Neuronal stem cell (in vitro differentiated cells): ENCODE results near the gene RCC2.
A peak's percentile ranks its signal among the peaks of the same experiment; 100 is the strongest.

Source experiments
- DNase-seq: peaks from one replicate; pipeline ENCODE4 v3.0.0-alpha.2; 2013; ENCODE audit warnings: low spot score
- H2AFZ ChIP-seq: one replicate; pipeline ENCODE4 v1.6.1; 2013; ENCODE audit warnings: mild to moderate bottlenecking, low read length, inconsistent platforms
- H2AK5ac ChIP-seq: 2 replicates; pipeline ENCODE4 v1.6.1; 2013; ENCODE audit warnings: low read depth, mild to moderate bottlenecking, inconsistent platforms, low read length, moderate library complexity, mixed read lengths
- H2BK120ac ChIP-seq: 2 replicates; pipeline ENCODE4 v1.6.1; 2013; ENCODE audit warnings: low read depth, mild to moderate bottlenecking, inconsistent platforms, low read length, moderate library complexity, mixed read lengths
- H2BK12ac ChIP-seq: one replicate; pipeline ENCODE4 v1.6.1; 2013; ENCODE audit warnings: low read length, inconsistent platforms
- H2BK15ac ChIP-seq: 2 replicates; pipeline ENCODE4 v1.6.1; 2013; ENCODE audit warnings: mild to moderate bottlenecking, low read length, inconsistent platforms, mixed read lengths
- H2BK5ac ChIP-seq: one replicate; pipeline ENCODE4 v1.6.1; 2013; ENCODE audit warnings: inconsistent platforms, mild to moderate bottlenecking, low read length, moderate library complexity
- H3K14ac ChIP-seq: one replicate; pipeline ENCODE4 v1.6.1; 2013; ENCODE audit warnings: low read length, inconsistent platforms
- H3K18ac ChIP-seq: 2 replicates; pipeline ENCODE4 v1.6.1; 2013; ENCODE audit warnings: low read length, inconsistent platforms
- H3K23ac ChIP-seq: 2 replicates; pipeline ENCODE4 v1.6.1; 2013; ENCODE audit warnings: low read depth, mild to moderate bottlenecking, mixed read lengths, low read length, inconsistent platforms; ENCODE audit not compliant: poor library complexity
- H3K27ac ChIP-seq: replicated peaks from 3 replicates; pipeline ENCODE4 v1.5.1; 2013; ENCODE audit warnings: low read length, inconsistent platforms
- H3K27me3 ChIP-seq, 3 experiments: 2 replicates each; pipeline ENCODE4 v1.6.1; 2013; ENCODE audit warnings: low read length in 3 of 3, mild to moderate bottlenecking in 2 of 3, inconsistent platforms in 1 of 3, low read depth in 1 of 3, mixed read lengths in 1 of 3, moderate library complexity in 1 of 3; ENCODE audit not compliant: control insufficient read depth in 3 of 3, insufficient read depth in 3 of 3
- H3K36me3 ChIP-seq, 2 donors: replicated peaks in 1 of 2; 2 replicates each; pipeline ENCODE4 v1.6.1; 2013; ENCODE audit warnings: low read length in 2 of 2; ENCODE audit not compliant: control insufficient read depth in 2 of 2, insufficient read depth in 2 of 2
- H3K4ac ChIP-seq: 2 replicates; pipeline ENCODE4 v1.6.1; 2013; ENCODE audit warnings: inconsistent platforms, mild to moderate bottlenecking, low read length, moderate library complexity
- H3K4me1 ChIP-seq, 2 donors: 1 replicate in 1 of 2; 2 replicates in 1 of 2; pipeline ENCODE4 v1.6.1; 2013; ENCODE audit warnings: low read length in 2 of 2, low read depth in 1 of 2; ENCODE audit not compliant: control insufficient read depth in 2 of 2, insufficient read depth in 1 of 2
- H3K4me2 ChIP-seq: one replicate; pipeline ENCODE4 v1.6.1; 2013; ENCODE audit warnings: mild to moderate bottlenecking, low read length, inconsistent platforms; ENCODE audit not compliant: insufficient read depth, poor library complexity, severe bottlenecking
- H3K4me3 ChIP-seq, 2 donors: 2 replicates each; pipeline ENCODE4 v1.5.1; 2013; ENCODE audit warnings: low read length in 2 of 2, mild to moderate bottlenecking in 2 of 2, inconsistent platforms in 1 of 2, moderate library complexity in 1 of 2
- H3K79me1 ChIP-seq: one replicate; pipeline ENCODE4 v1.6.1; 2013; ENCODE audit warnings: low read depth, mild to moderate bottlenecking, inconsistent platforms, low read length, moderate library complexity
- H3K9ac ChIP-seq: one replicate; pipeline ENCODE4 v1.6.1; 2013; ENCODE audit warnings: mild to moderate bottlenecking, low read depth, low read length, inconsistent platforms; ENCODE audit not compliant: poor library complexity
- H3K9me3 ChIP-seq, 2 donors: replicated peaks in 1 of 2; 2 replicates each; pipeline versions ENCODE3 to v1.6.1; 2013; ENCODE audit warnings: low read length in 2 of 2, mild to moderate bottlenecking in 2 of 2, inconsistent platforms in 1 of 2, low read depth in 1 of 2, mixed read lengths in 1 of 2, moderate library complexity in 1 of 2; ENCODE audit not compliant: control insufficient read depth in 2 of 2, insufficient read depth in 1 of 2
- H4K8ac ChIP-seq: one replicate; pipeline ENCODE4 v1.6.1; 2013; ENCODE audit warnings: low read depth, mild to moderate bottlenecking, inconsistent platforms, low read length, moderate library complexity
- H4K91ac ChIP-seq: one replicate; pipeline ENCODE4 v1.6.1; 2013; ENCODE audit warnings: low read length, low read depth, mild to moderate bottlenecking, inconsistent platforms; ENCODE audit not compliant: poor library complexity
- WGBS, 2 donors: extraction: QIAGEN DNeasy Blood & Tissue Kit; methylation state at CpG; one replicate each; pipeline ENCODE4 v1.1.7; 2013; ENCODE audit warnings: missing lambda C conversion rate in 2 of 2, mixed read lengths in 1 of 2; ENCODE audit not compliant: insufficient read length in 2 of 2, insufficient replicate concordance in 1 of 2; ENCODE audit errors: extremely low coverage in 2 of 2; 5-methylcytosine and 5-hydroxymethylcytosine counted together

The RCC2 gene

DNA sequence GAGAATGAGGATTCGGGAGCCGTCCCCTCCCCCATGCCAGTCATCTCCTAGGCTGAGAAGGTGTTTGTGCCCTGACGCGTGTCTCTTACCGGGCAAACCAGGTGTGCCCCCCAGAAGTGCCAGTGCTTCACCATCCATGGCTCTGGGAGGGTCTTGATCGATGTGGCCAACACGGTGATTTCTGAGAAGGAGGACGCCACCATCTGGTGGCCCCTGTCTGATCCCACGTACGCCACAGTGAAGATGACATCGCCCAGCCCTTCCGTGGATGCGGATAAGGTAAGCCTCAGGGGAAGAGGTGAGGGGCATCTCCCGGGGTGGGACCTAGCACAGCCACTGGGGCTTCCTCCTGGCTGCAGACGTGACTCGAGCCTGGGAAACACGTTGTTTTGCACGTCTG, 66.5 kb downstream of the RCC2 start:
- WGBS, 2 donors = no CpG with 5 or more reads among the region's 18 CpGs
- no peaks in the 10 kb centered on the region for H3K4me1 ChIP-seq
- no peak overlapping the region for H3K4ac ChIP-seq
- H4K8ac ChIP-seq = no peak overlapping the region
- H3K79me1 ChIP-seq = no peaks in the 10 kb centered on the region
- peaks cover 0 to 51% (median 0%) of the 10 kb centered on the region in 3 experiments for H3K27me3 ChIP-seq
- no peak for DNase-seq
- peak overlapping the region; percentile 34 for H3K23ac ChIP-seq
- H2AK5ac ChIP-seq = no peak overlapping the region
- no peak overlapping the region for H3K4me2 ChIP-seq
- H2BK5ac ChIP-seq = no peak overlapping the region
- no peaks in the 10 kb centered on the region for H3K36me3 ChIP-seq
- H3K18ac ChIP-seq = peak overlapping the region; percentile 66
- H4K91ac ChIP-seq = no peak overlapping the region
- H2BK12ac ChIP-seq = no peak overlapping the region
- H3K27ac ChIP-seq = no peak overlapping the region
- H3K4me3 ChIP-seq = no peak overlapping the region
- H3K9me3 ChIP-seq = no peaks in the 10 kb centered on the region
- no peak overlapping the region for H2BK120ac ChIP-seq
- H2AFZ ChIP-seq = no peak overlapping the region
- H3K14ac ChIP-seq = peak overlapping the region; percentile 63
- no peak overlapping the region for H3K9ac ChIP-seq
- no peak overlapping the region for H2BK15ac ChIP-seq

DNA sequence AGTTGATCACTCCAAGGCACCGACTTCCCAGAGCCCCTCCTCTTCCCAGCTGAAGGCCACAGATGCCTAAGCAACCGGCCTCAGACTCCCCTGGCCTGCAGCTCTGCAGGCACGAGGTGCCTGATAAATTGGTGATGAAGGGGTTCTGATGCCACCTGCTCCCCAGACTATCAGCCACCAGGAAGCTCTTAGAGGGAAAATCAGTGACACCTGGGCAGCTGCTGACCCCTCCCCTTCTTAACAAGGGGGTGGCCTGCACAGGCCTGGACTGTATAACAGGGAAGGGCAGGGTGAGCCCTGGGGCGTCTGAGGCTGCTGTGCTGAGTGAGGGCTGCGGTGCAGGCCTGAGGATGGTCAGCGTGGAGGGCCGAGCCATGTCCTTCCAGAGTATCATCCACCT, 67.6 kb downstream of the RCC2 start, which contains the start of gene PADI6:
Gene PADI6 (plus strand): TSS at position 301 of the 400 bp plus-strand sequence. CDS start 50 bp downstream, at position 351.
- Histone ChIP-seq H2BK120ac (no peak within 1 kb of the TSS), H3K4me3 (no peak within 1 kb of the TSS), H3K27me3 (peaks cover 0 to 51% (median 0%) of the 10 kb centered on the region in 3 experiments), H3K79me1 (no peaks in the 10 kb centered on the region), H3K4me2 (no peak within 1 kb of the TSS), H2BK12ac (peak within 1 kb of the TSS; percentile 6), H3K36me3 (no peaks in the 10 kb centered on the region), H4K91ac (no peak within 1 kb of the TSS), H3K9me3 (no peaks in the 10 kb centered on the region), H2BK5ac (peak within 1 kb of the TSS; percentile 31), H3K18ac (peak within 1 kb of the TSS; percentile 75), H3K27ac (no peak within 1 kb of the TSS), H2BK15ac (no peak within 1 kb of the TSS), H3K9ac (no peak within 1 kb of the TSS), H2AK5ac (peak within 1 kb of the TSS; percentile 62), H2AFZ (no peak within 1 kb of the TSS), H3K14ac (peak within 1 kb of the TSS; percentile 63), H3K4ac (peak within 1 kb of the TSS; percentile 56), H3K23ac (peak within 1 kb of the TSS; percentile 34), H3K4me1 (no peaks in the 10 kb centered on the region), H4K8ac (peak within 1 kb of the TSS; percentile 90)
- no peak for DNase-seq
- WGBS, 2 donors = no CpG with 5 or more reads among the region's 7 CpGs

DNA sequence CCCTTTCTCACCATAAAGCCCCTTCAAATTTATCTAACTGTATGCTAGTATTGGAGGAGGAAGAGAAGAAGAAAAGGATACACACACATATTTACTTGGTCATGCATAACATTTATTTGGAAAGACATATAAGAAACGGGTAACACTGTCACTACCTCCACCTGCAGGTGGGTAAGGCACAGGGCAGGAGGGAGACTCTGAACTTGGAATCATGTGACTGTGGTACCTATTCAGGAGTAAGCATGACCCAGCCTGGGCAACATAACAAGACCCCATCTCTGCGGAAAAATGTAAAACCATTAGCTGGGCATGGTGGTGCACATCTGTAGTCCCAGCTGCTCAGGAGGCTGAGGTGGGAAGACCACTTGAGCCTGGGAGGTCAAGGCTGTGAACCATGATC, 68.9 kb downstream of the RCC2 start:
- no peak overlapping the region for H2BK5ac ChIP-seq
- peaks cover 0 to 56% (median 0%) of the 10 kb centered on the region in 3 experiments for H3K27me3 ChIP-seq
- H4K8ac ChIP-seq = no peak overlapping the region
- H2AK5ac ChIP-seq = no peak overlapping the region
- H3K4me1 ChIP-seq = no peaks in the 10 kb centered on the region
- H4K91ac ChIP-seq = no peak overlapping the region
- no peak overlapping the region for H3K4me2 ChIP-seq
- no peak overlapping the region for H2AFZ ChIP-seq
- no CpG with 5 or more reads among the region's 2 CpGs for WGBS, 2 donors
- H3K79me1 ChIP-seq = no peaks in the 10 kb centered on the region
- H3K14ac ChIP-seq = no peak overlapping the region
- H3K9me3 ChIP-seq = no peaks in the 10 kb centered on the region
- H3K36me3 ChIP-seq = no peaks in the 10 kb centered on the region
- H3K4me3 ChIP-seq = no peak overlapping the region
- H3K23ac ChIP-seq = no peak overlapping the region
- no peak overlapping the region for H3K27ac ChIP-seq
- no peak overlapping the region for H2BK120ac ChIP-seq
- no peak overlapping the region for H2BK12ac ChIP-seq
- H3K9ac ChIP-seq = no peak overlapping the region
- H3K18ac ChIP-seq = no peak overlapping the region
- DNase-seq = no peak
- no peak overlapping the region for H3K4ac ChIP-seq
- no peak overlapping the region for H2BK15ac ChIP-seq

DNA sequence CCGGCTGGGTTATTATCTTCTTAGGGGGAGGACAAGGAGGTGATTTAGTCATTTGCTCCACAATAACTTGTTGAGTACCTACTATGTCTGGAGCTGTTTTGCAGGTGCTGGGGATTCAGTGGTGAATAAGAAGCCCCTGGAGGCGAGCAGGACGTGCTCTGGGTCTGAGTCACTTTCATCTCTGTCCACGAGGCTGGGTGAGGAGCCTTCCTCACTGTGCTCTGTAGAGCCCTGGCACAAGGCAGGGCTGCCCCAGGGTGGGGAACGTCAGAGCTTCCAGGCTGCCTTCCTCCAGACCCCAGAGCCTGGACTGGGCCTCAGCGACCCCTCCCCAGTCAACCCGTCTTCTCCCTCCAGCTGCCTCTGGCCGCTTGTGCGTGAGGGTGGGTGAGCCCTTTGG, 70.0 kb downstream of the RCC2 start:
- no peak overlapping the region for H2BK120ac ChIP-seq
- H4K91ac ChIP-seq = no peak overlapping the region
- H3K23ac ChIP-seq = no peak overlapping the region
- H3K14ac ChIP-seq = no peak overlapping the region
- no peak overlapping the region for H2BK15ac ChIP-seq
- H3K4ac ChIP-seq = no peak overlapping the region
- no peak for DNase-seq
- peaks cover 0 to 49% (median 0%) of the 10 kb centered on the region in 3 experiments for H3K27me3 ChIP-seq
- no peak overlapping the region for H2AFZ ChIP-seq
- no peak overlapping the region for H2AK5ac ChIP-seq
- no peak overlapping the region for H2BK5ac ChIP-seq
- no peaks in the 10 kb centered on the region for H3K4me1 ChIP-seq
- H3K9me3 ChIP-seq = peaks cover 0 to 1% of the 10 kb centered on the region in 2 donors
- H3K79me1 ChIP-seq = no peaks in the 10 kb centered on the region
- no peak overlapping the region for H3K4me3 ChIP-seq
- H4K8ac ChIP-seq = no peak overlapping the region
- H3K18ac ChIP-seq = peak overlapping the region; percentile 55
- no peak overlapping the region for H3K27ac ChIP-seq
- no peaks in the 10 kb centered on the region for H3K36me3 ChIP-seq
- H3K4me2 ChIP-seq = no peak overlapping the region
- H2BK12ac ChIP-seq = no peak overlapping the region
- H3K9ac ChIP-seq = no peak overlapping the region
- no CpG with 5 or more reads among the region's 9 CpGs for WGBS, 2 donors
